ENCODE measurements around the gene C5orf47. TPM values are rescaled to one million over a fixed set of nuclear protein-coding genes. Genes with fewer than 3 reads are reported as not detected.

C5orf47 gene
- total and polyA plus RNA-seq, 7 donors = 0.01 to 0.49 (median 0.14) TPM; not detected in 2

DNA sequence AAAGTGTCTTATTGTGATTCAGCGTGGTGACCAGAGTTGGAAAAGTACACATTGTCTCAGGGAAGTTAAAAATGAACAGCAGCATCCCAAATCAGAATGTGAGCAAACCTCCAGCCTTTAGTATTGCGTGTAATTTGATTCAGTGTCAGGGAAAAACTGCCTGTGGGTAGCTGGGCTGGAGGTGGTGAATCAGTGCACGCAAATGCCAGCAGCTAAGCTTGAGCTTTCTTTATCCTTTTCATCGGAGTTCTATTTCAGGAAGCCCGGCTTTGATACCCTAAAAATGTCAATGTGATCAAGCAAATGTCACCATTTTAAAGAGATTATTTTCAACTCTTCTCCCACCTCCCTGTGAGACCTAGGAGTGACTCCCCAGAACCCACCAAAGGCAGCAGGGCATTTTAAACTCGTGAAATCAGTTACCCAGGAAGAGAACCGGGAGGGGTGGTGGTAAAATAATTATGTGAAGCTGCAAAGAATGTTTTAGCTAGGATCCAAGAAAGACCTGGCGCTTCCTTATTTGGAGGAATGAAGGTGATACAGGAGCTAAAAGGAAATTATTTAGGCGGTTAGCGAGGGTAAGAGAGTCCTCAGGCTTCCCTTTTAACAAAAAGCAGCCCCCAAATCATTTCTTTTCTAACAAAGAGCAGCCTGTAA lies 25.7 kb upstream of the C5orf47 start:
- Histone ChIP-seq H3K27ac (peak overlapping the region; percentile 91), H3K4me1 (peaks cover 43% of the 10 kb centered on the region), H3K27me3 (ENCODE audit: insufficient read depth in 3 of 3, low read length in 2 of 3) (no peaks in the 10 kb centered on the region), H3K4me3 (peak overlapping the region; percentile 42), H3K36me3 (ENCODE audit: insufficient read depth in 1 of 2, low read depth in 1 of 2) (peaks cover 0 to 19% of the 10 kb centered on the region in 2 donors), H3K9me3 (no peaks in the 10 kb centered on the region)
- WGBS, 3 donors = 29 to 41% (median 31%) methylated on average over 10 of the region's 10 CpGs
- DNase-seq = no peak
- ATAC-seq = peak; percentile 81 to 88 (median 84)
- intact Hi-C loops (cut with DNase I) = loop anchor here in 1 of 2 donors (5.0 kb wide), 2 partner anchors 36 to 71 kb away; no protein-coding TSS in a partner anchor
- TF ChIP-seq, protein P1, sequence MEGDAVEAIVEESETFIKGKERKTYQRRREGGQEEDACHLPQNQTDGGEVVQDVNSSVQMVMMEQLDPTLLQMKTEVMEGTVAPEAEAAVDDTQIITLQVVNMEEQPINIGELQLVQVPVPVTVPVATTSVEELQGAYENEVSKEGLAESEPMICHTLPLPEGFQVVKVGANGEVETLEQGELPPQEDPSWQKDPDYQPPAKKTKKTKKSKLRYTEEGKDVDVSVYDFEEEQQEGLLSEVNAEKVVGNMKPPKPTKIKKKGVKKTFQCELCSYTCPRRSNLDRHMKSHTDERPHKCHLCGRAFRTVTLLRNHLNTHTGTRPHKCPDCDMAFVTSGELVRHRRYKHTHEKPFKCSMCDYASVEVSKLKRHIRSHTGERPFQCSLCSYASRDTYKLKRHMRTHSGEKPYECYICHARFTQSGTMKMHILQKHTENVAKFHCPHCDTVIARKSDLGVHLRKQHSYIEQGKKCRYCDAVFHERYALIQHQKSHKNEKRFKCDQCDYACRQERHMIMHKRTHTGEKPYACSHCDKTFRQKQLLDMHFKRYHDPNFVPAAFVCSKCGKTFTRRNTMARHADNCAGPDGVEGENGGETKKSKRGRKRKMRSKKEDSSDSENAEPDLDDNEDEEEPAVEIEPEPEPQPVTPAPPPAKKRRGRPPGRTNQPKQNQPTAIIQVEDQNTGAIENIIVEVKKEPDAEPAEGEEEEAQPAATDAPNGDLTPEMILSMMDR (IDR thresholded peaks at IDR 0.05) = no peak

DNA sequence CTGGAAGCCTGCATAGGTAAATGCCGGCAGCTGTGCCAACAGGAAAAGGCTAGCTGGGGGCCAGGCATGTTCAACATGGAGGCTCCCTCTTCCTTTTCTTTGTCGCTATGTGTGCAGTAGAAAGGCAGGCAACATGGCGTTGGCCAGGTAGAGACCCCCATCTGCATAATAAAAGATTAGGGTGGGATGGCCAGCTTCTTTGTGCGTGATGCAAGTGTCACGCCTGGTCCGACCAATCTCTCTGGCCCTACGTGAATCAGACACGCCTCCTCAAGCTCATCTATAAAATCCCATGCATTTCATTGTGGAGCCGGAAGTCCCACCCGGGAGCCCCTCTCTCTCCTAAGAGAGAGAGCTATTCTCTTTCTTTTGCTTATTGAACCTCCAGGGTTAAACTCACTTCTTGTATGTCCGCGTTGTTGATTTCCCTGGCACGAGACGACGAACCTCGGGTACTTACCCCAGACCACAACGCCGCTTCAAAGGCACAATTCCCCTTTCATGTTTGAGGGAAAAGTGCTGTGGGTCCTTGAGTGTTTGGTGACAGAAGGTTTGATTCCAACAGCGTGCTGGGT lies 25.0 kb upstream of the C5orf47 start:
- H3K4me3 ChIP-seq = peak overlapping the region; percentile 42
- no peaks in the 10 kb centered on the region for H3K27me3 ChIP-seq (ENCODE audit: insufficient read depth in 3 of 3, low read length in 2 of 3)
- peaks cover 0 to 14% of the 10 kb centered on the region in 2 donors for H3K36me3 ChIP-seq (ENCODE audit: insufficient read depth in 1 of 2, low read depth in 1 of 2)
- ATAC-seq = peak; percentile 18 to 35 (median 32)
- TF ChIP-seq, protein P1 (IDR thresholded peaks at IDR 0.05) = no peak
- intact Hi-C loops (cut with DNase I) = loop anchor here in 1 of 2 donors (5.0 kb wide), 2 partner anchors 37 to 72 kb away; no protein-coding TSS in a partner anchor
- H3K9me3 ChIP-seq = no peaks in the 10 kb centered on the region
- peak overlapping the region; percentile 91 for H3K27ac ChIP-seq
- H3K4me1 ChIP-seq = peaks cover 43% of the 10 kb centered on the region
- no peak for DNase-seq
- WGBS, 3 donors = 58 to 63% (median 61%) methylated on average over 19 of the region's 19 CpGs

DNA sequence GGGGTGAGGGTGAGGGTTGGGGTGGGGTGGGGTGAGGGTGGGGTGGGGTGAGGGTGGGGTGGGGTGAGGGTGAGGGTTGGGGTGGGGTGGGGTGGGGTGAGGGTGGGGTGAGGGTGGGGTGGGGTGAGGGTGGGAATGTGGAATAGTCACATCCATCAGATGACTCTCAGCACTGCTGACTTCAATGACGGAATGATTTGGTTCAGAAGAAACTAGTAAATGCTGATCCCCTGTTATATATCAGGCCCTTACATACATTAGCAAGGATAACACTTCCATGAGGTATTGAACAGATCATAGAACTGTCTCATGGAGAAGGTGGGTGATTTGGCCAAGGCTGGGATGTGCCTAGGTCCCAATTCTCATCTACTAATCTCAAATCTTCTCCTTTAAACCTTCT lies 24.5 kb upstream of the C5orf47 start:
- Histone ChIP-seq H3K27me3 (ENCODE audit: insufficient read depth in 3 of 3, low read length in 2 of 3) (no peaks in the 10 kb centered on the region), H3K27ac (peak overlapping the region; percentile 10), H3K4me1 (peaks cover 44% of the 10 kb centered on the region), H3K36me3 (ENCODE audit: insufficient read depth in 1 of 2, low read depth in 1 of 2) (peaks cover 0 to 9% of the 10 kb centered on the region in 2 donors), H3K9me3 (no peaks in the 10 kb centered on the region), H3K4me3 (no peak overlapping the region)
- TF ChIP-seq, protein P1 (IDR thresholded peaks at IDR 0.05) = no peak
- intact Hi-C loops (cut with DNase I) = loop anchor here in 1 of 2 donors (5.0 kb wide), 2 partner anchors 37 to 72 kb away; no protein-coding TSS in a partner anchor
- WGBS, 3 donors = 91% methylated on average over 1 of the region's 1 CpG
- no peak for DNase-seq
- no peak for ATAC-seq

DNA sequence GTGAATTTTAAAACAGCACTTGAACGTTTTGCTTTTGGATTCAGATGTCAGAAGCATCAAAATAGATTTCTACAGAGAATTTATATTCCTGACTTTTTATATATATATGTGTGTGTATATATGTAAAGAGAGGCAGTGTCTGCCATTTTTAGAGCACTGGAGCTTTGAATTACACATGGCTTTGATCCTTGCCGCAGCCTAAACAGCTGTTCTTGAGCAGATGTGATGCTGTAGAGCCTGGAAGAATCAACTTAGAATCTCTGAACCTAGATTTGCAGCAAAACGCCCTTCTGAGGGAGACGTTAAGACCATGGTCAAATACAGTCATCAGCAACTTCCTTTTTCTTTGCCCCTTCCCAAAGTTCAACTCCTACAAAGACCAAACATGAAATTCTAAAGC lies 21.7 kb upstream of the C5orf47 start:
- peak overlapping the region; percentile 46 for H3K27ac ChIP-seq
- DNase-seq = no peak
- WGBS, 3 donors = 25 to 34% (median 30%) methylated on average over 4 of the region's 4 CpGs
- no peak overlapping the region for H3K4me3 ChIP-seq
- H3K27me3 ChIP-seq (ENCODE audit: insufficient read depth in 3 of 3, low read length in 2 of 3) = no peaks in the 10 kb centered on the region
- no peaks in the 10 kb centered on the region for H3K9me3 ChIP-seq
- intact Hi-C loops (cut with DNase I) = loop anchor here in 1 of 2 donors (5.0 kb wide), 1 partner anchor 75 kb away; no protein-coding TSS in a partner anchor
- H3K4me1 ChIP-seq = peaks cover 30% of the 10 kb centered on the region
- TF ChIP-seq, protein P1 (IDR thresholded peaks at IDR 0.05) = no peak
- ATAC-seq = no peak
- no peaks in the 10 kb centered on the region for H3K36me3 ChIP-seq (ENCODE audit: insufficient read depth in 1 of 2, low read depth in 1 of 2)

Data from psoas muscle (tissue), 8 donors.